ENCODE data around the gene RBPJL. TPM values are rescaled to one million over a fixed set of nuclear protein-coding genes. Genes with fewer than 3 reads are reported as not detected.

The RBPJL gene
- polyA plus RNA-seq, 3 donors = 0.20 TPM; not detected in 2

Other genes starting within 250 kb of the RBPJL start
- under 1 TPM; 0.42 to 0.65 (median 0.62) TPM for gene KCNS1, start 205.7 kb upstream of the RBPJL start, polyA plus RNA-seq (ENCODE audit: insufficient read length in 3 of 3)
- not detected for gene WFDC5, start 191.7 kb upstream of the RBPJL start, polyA plus RNA-seq (ENCODE audit: insufficient read length in 3 of 3)
- gene WFDC12, start 182.4 kb upstream of the RBPJL start, polyA plus RNA-seq (ENCODE audit: insufficient read length in 3 of 3) = not detected
- not detected for gene PI3, start 131.9 kb upstream of the RBPJL start, polyA plus RNA-seq (ENCODE audit: insufficient read length in 3 of 3)
- gene SEMG1, start 99.8 kb upstream of the RBPJL start, polyA plus RNA-seq (ENCODE audit: insufficient read length in 3 of 3) = not detected
- under 1 TPM in 1 of 3 donors, not detected in 2; 0.17 TPM for gene SEMG2, start 85.5 kb upstream of the RBPJL start, polyA plus RNA-seq (ENCODE audit: insufficient read length in 3 of 3)
- 1 to 10 TPM in 1 of 3 donors, under 1 TPM in 1, not detected in 1; 0.34 to 1.3 TPM for gene SLPI, start 52.3 kb upstream of the RBPJL start, polyA plus RNA-seq (ENCODE audit: insufficient read length in 3 of 3)
- gene MATN4, start 1.5 kb downstream of the RBPJL start, polyA plus RNA-seq (ENCODE audit: insufficient read length in 3 of 3) = under 1 TPM; 0.17 to 0.55 (median 0.41) TPM
- 100 to 1,000 TPM; 130 to 177 (median 159) TPM for gene SDC4, start 41.6 kb downstream of the RBPJL start, polyA plus RNA-seq (ENCODE audit: insufficient read length in 3 of 3)
- gene SYS1, start 56.3 kb downstream of the RBPJL start, polyA plus RNA-seq (ENCODE audit: insufficient read length in 3 of 3) = 10 to 100 TPM; 32.5 to 34.1 (median 33.7) TPM
- 1 to 10 TPM; 1.0 to 1.6 (median 1.2) TPM for gene TP53TG5, start 71.5 kb downstream of the RBPJL start, polyA plus RNA-seq (ENCODE audit: insufficient read length in 3 of 3)
- 10 to 100 TPM; 22.2 to 24.7 (median 24.3) TPM for gene DBNDD2, start 101.4 kb downstream of the RBPJL start, polyA plus RNA-seq (ENCODE audit: insufficient read length in 3 of 3)
- 10 to 100 TPM; 74.4 to 98.7 (median 91.9) TPM for gene PIGT, start 109.3 kb downstream of the RBPJL start, polyA plus RNA-seq (ENCODE audit: insufficient read length in 3 of 3)
- 100 to 1,000 TPM; 123 to 249 (median 182) TPM for gene WFDC2, start 162.9 kb downstream of the RBPJL start, polyA plus RNA-seq (ENCODE audit: insufficient read length in 3 of 3)
- not detected for gene SPINT3, start 208.8 kb downstream of the RBPJL start, polyA plus RNA-seq (ENCODE audit: insufficient read length in 3 of 3)
- gene WFDC6, start 232.6 kb downstream of the RBPJL start, polyA plus RNA-seq (ENCODE audit: insufficient read length in 3 of 3) = under 1 TPM in 1 of 3 donors, not detected in 2; 0.30 TPM
- under 1 TPM; 0.16 to 0.39 (median 0.20) TPM for gene EPPIN, start 240.6 kb downstream of the RBPJL start, polyA plus RNA-seq (ENCODE audit: insufficient read length in 3 of 3)

Measured in renal cortex interstitium (tissue), 3 donors.